ENCODE results near the gene OPCML.

OPCML gene

GRCh38 chr11:133021553-133021952 is 510.7 kb downstream of the OPCML start:
- DNase-seq = no peak
- peaks cover 19% of the 10 kb centered on the region for H3K27me3 Mint-ChIP-seq (ENCODE audit: low read depth, poor library complexity)
- no peaks in the 10 kb centered on the region for H3K36me3 Mint-ChIP-seq (ENCODE audit: low read depth)
- no peaks in the 10 kb centered on the region for H3K4me1 Mint-ChIP-seq
- H3K27ac Mint-ChIP-seq = no peak overlapping the region
- no peak for TF ChIP-seq CTCF (IDR thresholded peaks at IDR 0.05)
- no peaks in the 10 kb centered on the region for H3K9me3 Mint-ChIP-seq
- H3K4me3 Mint-ChIP-seq = no peak overlapping the region

- Mint-ChIP-seq H3K27me3 (ENCODE audit: low read depth, poor library complexity) (peaks cover 16% of the 10 kb centered on the region), H3K36me3 (ENCODE audit: low read depth) (no peaks in the 10 kb centered on the region)
- TF ChIP-seq CTCF (IDR thresholded peaks at IDR 0.05) = no peak
These were observed 512.0 kb downstream of the OPCML start for GRCh38 chr11:133020372-133020714.

GRCh38 chr11:133019545-133020371 is 512.5 kb downstream of the OPCML start:
- no peak for TF ChIP-seq CTCF (IDR thresholded peaks at IDR 0.05)

More at GRCh38 chr11:133020372-133020714, 512.0 kb downstream of the OPCML start:
- DNase-seq = no peak
- Mint-ChIP-seq H3K4me3 (no peak overlapping the region), H3K4me1 (peaks cover 4% of the 10 kb centered on the region), H3K27ac (no peak overlapping the region), H3K9me3 (no peaks in the 10 kb centered on the region)

DNA sequence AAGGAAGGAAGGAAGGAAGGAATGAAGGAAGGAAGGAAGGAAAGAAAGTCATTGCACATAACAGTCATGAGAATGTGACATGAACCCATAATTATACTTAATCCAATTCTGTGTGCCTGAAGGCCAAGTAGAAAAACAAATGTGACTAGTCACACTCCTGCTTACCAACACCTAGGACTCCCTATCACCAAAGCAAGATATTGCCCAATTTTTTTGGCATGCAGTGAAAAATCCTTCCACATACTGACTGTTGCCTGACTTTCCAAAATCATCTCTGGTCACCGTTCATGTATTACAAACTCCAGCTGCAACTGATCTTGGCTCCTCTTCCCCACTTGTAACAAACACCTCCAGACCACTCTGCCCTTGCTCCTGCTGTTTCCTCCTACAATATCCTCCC is 516.8 kb downstream of the OPCML start:
- Mint-ChIP-seq H3K4me1 (peaks cover 4% of the 10 kb centered on the region), H3K36me3 (ENCODE audit: low read depth) (no peaks in the 10 kb centered on the region), H3K27ac (no peak overlapping the region), H3K27me3 (ENCODE audit: low read depth, poor library complexity) (peaks cover 8% of the 10 kb centered on the region), H3K9me3 (no peaks in the 10 kb centered on the region), H3K4me3 (no peak overlapping the region)
- DNase-seq = no peak
- TF ChIP-seq CTCF (IDR thresholded peaks at IDR 0.05) = no peak

More at GRCh38 chr11:133019545-133020371, 512.5 kb downstream of the OPCML start:
- Mint-ChIP-seq H3K4me1 (peaks cover 4% of the 10 kb centered on the region), H3K27me3 (ENCODE audit: low read depth, poor library complexity) (peaks cover 16% of the 10 kb centered on the region), H3K9me3 (no peaks in the 10 kb centered on the region), H3K4me3 (no peak overlapping the region), H3K36me3 (ENCODE audit: low read depth) (no peaks in the 10 kb centered on the region), H3K27ac (no peak overlapping the region)
- DNase-seq = no peak

- no peaks in the 10 kb centered on the region for H3K36me3 Mint-ChIP-seq (ENCODE audit: low read depth)
- H3K9me3 Mint-ChIP-seq = no peaks in the 10 kb centered on the region
- TF ChIP-seq CTCF (IDR thresholded peaks at IDR 0.05) = no peak
- H3K4me3 Mint-ChIP-seq = no peak overlapping the region
- DNase-seq = no peak
- H3K4me1 Mint-ChIP-seq = peaks cover 4% of the 10 kb centered on the region
- peaks cover 15% of the 10 kb centered on the region for H3K27me3 Mint-ChIP-seq (ENCODE audit: low read depth, poor library complexity)
- no peak overlapping the region for H3K27ac Mint-ChIP-seq
These were observed 518.0 kb downstream of the OPCML start for GRCh38 chr11:133014337-133014736.

- no peaks in the 10 kb centered on the region for H3K9me3 Mint-ChIP-seq
These were observed 519.5 kb downstream of the OPCML start for GRCh38 chr11:133012803-133013202.

More at GRCh38 chr11:133012803-133013202, 519.5 kb downstream of the OPCML start:
- Mint-ChIP-seq H3K4me3 (no peak overlapping the region), H3K36me3 (ENCODE audit: low read depth) (no peaks in the 10 kb centered on the region), H3K4me1 (peaks cover 4% of the 10 kb centered on the region), H3K27ac (no peak overlapping the region), H3K27me3 (ENCODE audit: low read depth, poor library complexity) (peaks cover 15% of the 10 kb centered on the region)
- no peak for TF ChIP-seq CTCF (IDR thresholded peaks at IDR 0.05)
- no peak for DNase-seq

All from nephron progenitor cell (in vitro differentiated cells).